HepG2 (cell line): ENCODE results near the gene CASKIN1. TPM values are rescaled to one million over a fixed set of nuclear protein-coding genes. Genes with fewer than 3 reads are reported as not detected.

ENCODE experiments used
- ATAD3A ChIP-seq: sonication (generic); formaldehyde crosslinking; IDR thresholded peaks from 2 replicates; pipeline ENCODE4 v1.4.0; 2020; ENCODE audit warnings: missing genetic modification reagents
- FOSL2 ChIP-seq: sonication (generic); formaldehyde crosslinking; IDR thresholded peaks from 2 replicates; pipeline ENCODE4 v1.4.0; 2020; ENCODE audit warnings: missing genetic modification reagents
- IKZF4 ChIP-seq: sonication (generic); formaldehyde crosslinking; IDR thresholded peaks from 2 replicates; pipeline ENCODE4 v1.5.1; 2020; ENCODE audit warnings: borderline replicate concordance, mild to moderate bottlenecking, low read depth, missing genetic modification reagents; ENCODE audit errors: not compliant biosample characterization
- PAX8 ChIP-seq: sonication (generic); formaldehyde crosslinking; IDR thresholded peaks from 2 replicates; pipeline ENCODE4 v1.8.0; 2022; ENCODE audit warnings: mild to moderate bottlenecking, missing genetic modification reagents, borderline replicate concordance
- PCBP1 ChIP-seq: fragments of 200-400 bp; formaldehyde crosslinking; IDR thresholded peaks from 2 replicates; pipeline ENCODE4 v1.6.1; 2017; ENCODE audit warnings: mild to moderate bottlenecking, low read depth, low read length, borderline replicate concordance
- SIN3A ChIP-seq: IDR thresholded peaks from 2 replicates; pipeline ENCODE4 v1.6.1; 2011; ENCODE audit warnings: low read depth, mild to moderate bottlenecking, control low read depth, low read length, borderline replicate concordance
- SOX5 ChIP-seq: IDR thresholded peaks from 2 replicates; pipeline ENCODE4 v1.6.1; 2016; ENCODE audit warnings: borderline replicate concordance
- TCF7 ChIP-seq: sonication (generic); IDR thresholded peaks from 2 replicates; pipeline ENCODE4 v1.6.1; 2016; ENCODE audit warnings: antibody characterized with exemption, low read depth
- ZNF331 ChIP-seq: sonication (generic); formaldehyde crosslinking; IDR thresholded peaks from 2 replicates; pipeline ENCODE4 v1.4.0; 2020; ENCODE audit warnings: missing genetic modification reagents
- ZNF451 ChIP-seq: sonication (generic); formaldehyde crosslinking; IDR thresholded peaks from 2 replicates; pipeline ENCODE4 v1.5.0; 2020; ENCODE audit warnings: mild to moderate bottlenecking, missing genetic modification reagents
- ZSCAN31 ChIP-seq: sonication (generic); formaldehyde crosslinking; IDR thresholded peaks from 2 replicates; pipeline ENCODE4 v1.5.0; 2020; ENCODE audit warnings: low read depth, mild to moderate bottlenecking, missing genetic modification reagents
- polyA plus RNA-seq, 8 experiments: library from polyadenylated mRNA; depleted of rRNA in 3 of 8; stranded (reverse) in 7 of 8; unstranded in 1 of 8; fragments of >200 nt; fragmentation: Illumina TruSeq in 4 of 8; extraction: Trizol in 4 of 8; gene quantifications; 2 replicates each; pipeline versions ENCODE4 v1.2.1 to v1.2.3, GENCODE V29; 2011 to 2016; ENCODE audit warnings: low read depth in 4 of 8, missing spikeins in 1 of 8, mixed read lengths in 1 of 8; ENCODE audit not compliant: insufficient read depth in 1 of 8
- total RNA-seq, 5 experiments: library from RNA; depleted of rRNA; stranded (reverse); fragments of >200 nt; fragmentation: Illumina TruSeq; extraction: Trizol; gene quantifications; 2 replicates each; pipeline ENCODE4 v1.2.3, GENCODE V29; 2016; ENCODE audit warnings: low read depth in 1 of 5
- TF ChIP-seq, protein P1 (sequence below): sonication (generic); formaldehyde crosslinking; IDR thresholded peaks from 2 replicates; pipeline ENCODE4 v1.5.1; 2020; ENCODE audit warnings: mild to moderate bottlenecking, missing genetic modification reagents
- TF ChIP-seq, protein P2 (sequence below): sonication (generic); formaldehyde crosslinking; IDR thresholded peaks from 2 replicates; pipeline ENCODE4 v1.4.0; 2020; ENCODE audit warnings: mild to moderate bottlenecking, low read depth, missing genetic modification reagents
- TF ChIP-seq, protein P3 (sequence below): sonication (generic); formaldehyde crosslinking; IDR thresholded peaks from 2 replicates; pipeline ENCODE4 v1.8.0; 2022; ENCODE audit warnings: missing genetic modification reagents, mild to moderate bottlenecking, borderline replicate concordance
- TF ChIP-seq, protein P4 (sequence below): sonication (generic); formaldehyde crosslinking; IDR thresholded peaks from 2 replicates; pipeline ENCODE4 v1.9.0; 2021; ENCODE audit warnings: missing genetic modification reagents, borderline replicate concordance
- TF ChIP-seq, protein P5 (sequence below): IDR thresholded peaks from 2 replicates; pipeline ENCODE4 v1.6.1; 2012; ENCODE audit warnings: low read depth, low read length, improper control_type of control experiment
- TF ChIP-seq, protein P6 (sequence below): sonication (generic); formaldehyde crosslinking; IDR thresholded peaks from 2 replicates; pipeline ENCODE4 v1.8.1; 2023; ENCODE audit warnings: mild to moderate bottlenecking, missing genetic modification reagents

The CASKIN1 gene
- total and polyA plus RNA-seq, 2 of the 13 experiments (the other 11 are each of a cell fraction or from before 2014, with no cell fraction given): 1.2 to 2.2 TPM

DNA sequence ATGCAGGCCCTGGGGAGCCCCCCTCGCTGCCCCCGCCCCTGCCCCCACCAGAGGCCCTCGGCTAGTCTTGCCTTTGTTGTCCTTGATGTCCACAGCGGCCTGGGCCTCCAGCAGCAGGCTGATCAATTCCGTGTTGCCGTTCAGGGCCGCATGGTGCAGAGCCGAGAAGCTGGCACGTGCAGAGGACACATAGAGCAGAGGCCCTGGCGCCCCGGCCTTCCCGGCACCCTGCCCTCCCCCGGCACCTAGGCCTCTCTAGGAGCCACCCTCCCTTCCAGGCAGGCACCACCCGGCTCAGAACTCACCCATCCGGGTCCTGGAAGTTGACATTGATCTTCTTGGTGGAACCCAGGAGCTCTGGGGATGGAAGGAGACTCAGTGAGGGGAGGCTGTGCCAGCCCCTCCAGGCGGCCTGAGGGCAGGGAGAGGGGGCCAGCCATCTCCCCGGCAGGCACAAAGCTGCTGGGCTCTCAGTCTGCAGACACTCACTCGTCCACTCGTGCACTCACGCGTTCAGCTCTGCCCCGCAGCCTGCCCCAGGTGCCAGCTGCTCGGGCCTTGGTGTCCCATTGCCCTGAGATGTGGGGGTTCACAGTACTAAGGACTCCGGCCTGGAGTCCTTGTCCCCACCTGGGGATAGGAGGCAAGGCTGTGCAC, 6.3 kb downstream of the CASKIN1 start (continued):
- TF ChIP-seq, protein P1, sequence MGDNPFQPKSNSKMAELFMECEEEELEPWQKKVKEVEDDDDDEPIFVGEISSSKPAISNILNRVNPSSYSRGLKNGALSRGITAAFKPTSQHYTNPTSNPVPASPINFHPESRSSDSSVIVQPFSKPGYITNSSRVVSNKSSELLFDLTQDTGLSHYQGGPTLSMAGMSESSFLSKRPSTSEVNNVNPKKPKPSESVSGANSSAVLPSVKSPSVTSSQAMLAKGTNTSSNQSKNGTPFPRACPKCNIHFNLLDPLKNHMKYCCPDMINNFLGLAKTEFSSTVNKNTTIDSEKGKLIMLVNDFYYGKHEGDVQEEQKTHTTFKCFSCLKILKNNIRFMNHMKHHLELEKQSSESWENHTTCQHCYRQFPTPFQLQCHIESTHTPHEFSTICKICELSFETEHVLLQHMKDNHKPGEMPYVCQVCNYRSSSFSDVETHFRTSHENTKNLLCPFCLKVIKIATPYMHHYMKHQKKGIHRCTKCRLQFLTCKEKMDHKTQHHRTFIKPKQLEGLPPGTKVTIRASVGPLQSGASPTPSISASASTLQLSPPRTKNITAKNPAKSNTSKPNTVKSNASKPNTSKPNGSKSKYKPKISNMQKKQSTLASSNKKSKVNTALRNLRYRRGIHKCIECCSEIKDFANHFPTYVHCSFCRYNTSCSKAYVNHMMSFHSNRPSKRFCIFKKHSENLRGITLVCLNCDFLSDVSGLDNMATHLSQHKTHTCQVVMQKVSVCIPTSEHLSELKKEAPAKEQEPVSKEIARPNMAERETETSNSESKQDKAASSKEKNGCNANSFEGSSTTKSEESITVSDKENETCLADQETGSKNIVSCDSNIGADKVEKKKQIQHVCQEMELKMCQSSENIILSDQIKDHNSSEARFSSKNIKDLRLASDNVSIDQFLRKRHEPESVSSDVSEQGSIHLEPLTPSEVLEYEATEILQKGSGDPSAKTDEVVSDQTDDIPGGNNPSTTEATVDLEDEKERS: 0 out of 2 replicates have a peak, but pooled peaks have one; percentile 32
- TF ChIP-seq, protein P2, sequence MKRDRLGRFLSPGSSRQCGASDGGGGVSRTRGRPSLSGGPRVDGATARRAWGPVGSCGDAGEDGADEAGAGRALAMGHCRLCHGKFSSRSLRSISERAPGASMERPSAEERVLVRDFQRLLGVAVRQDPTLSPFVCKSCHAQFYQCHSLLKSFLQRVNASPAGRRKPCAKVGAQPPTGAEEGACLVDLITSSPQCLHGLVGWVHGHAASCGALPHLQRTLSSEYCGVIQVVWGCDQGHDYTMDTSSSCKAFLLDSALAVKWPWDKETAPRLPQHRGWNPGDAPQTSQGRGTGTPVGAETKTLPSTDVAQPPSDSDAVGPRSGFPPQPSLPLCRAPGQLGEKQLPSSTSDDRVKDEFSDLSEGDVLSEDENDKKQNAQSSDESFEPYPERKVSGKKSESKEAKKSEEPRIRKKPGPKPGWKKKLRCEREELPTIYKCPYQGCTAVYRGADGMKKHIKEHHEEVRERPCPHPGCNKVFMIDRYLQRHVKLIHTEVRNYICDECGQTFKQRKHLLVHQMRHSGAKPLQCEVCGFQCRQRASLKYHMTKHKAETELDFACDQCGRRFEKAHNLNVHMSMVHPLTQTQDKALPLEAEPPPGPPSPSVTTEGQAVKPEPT: peak; percentile 47; the same call in 1 of the 2 replicates
- TF ChIP-seq SOX5 (CRISPR knock-in tag) (peak; percentile 29; the same call in 1 of the 2 replicates), SIN3A (no peak), IKZF4 (CRISPR knock-in tag) (no peak), ZNF451 (no peak), PAX8 (CRISPR knock-in tag) (peak; percentile 49; the same call in 1 of the 2 replicates), TCF7 (peak; percentile 33; the same call in 1 of the 2 replicates), ZSCAN31 (no peak), FOSL2 (no peak), ZNF331 (CRISPR knock-in tag) (no peak), PCBP1 (no peak), ATAD3A (CRISPR knock-in tag) (no peak)
- TF ChIP-seq, protein P3, sequence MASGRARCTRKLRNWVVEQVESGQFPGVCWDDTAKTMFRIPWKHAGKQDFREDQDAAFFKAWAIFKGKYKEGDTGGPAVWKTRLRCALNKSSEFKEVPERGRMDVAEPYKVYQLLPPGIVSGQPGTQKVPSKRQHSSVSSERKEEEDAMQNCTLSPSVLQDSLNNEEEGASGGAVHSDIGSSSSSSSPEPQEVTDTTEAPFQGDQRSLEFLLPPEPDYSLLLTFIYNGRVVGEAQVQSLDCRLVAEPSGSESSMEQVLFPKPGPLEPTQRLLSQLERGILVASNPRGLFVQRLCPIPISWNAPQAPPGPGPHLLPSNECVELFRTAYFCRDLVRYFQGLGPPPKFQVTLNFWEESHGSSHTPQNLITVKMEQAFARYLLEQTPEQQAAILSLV (CRISPR knock-in tag): peak; percentile 72; the same call in 1 of the 2 replicates
- TF ChIP-seq, protein P4, sequence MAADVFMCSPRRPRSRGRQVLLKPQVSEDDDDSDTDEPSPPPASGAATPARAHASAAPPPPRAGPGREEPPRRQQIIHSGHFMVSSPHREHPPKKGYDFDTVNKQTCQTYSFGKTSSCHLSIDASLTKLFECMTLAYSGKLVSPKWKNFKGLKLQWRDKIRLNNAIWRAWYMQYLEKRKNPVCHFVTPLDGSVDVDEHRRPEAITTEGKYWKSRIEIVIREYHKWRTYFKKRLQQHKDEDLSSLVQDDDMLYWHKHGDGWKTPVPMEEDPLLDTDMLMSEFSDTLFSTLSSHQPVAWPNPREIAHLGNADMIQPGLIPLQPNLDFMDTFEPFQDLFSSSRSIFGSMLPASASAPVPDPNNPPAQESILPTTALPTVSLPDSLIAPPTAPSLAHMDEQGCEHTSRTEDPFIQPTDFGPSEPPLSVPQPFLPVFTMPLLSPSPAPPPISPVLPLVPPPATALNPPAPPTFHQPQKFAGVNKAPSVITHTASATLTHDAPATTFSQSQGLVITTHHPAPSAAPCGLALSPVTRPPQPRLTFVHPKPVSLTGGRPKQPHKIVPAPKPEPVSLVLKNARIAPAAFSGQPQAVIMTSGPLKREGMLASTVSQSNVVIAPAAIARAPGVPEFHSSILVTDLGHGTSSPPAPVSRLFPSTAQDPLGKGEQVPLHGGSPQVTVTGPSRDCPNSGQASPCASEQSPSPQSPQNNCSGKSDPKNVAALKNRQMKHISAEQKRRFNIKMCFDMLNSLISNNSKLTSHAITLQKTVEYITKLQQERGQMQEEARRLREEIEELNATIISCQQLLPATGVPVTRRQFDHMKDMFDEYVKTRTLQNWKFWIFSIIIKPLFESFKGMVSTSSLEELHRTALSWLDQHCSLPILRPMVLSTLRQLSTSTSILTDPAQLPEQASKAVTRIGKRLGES (CRISPR knock-in tag): no peak
- TF ChIP-seq, protein P5, sequence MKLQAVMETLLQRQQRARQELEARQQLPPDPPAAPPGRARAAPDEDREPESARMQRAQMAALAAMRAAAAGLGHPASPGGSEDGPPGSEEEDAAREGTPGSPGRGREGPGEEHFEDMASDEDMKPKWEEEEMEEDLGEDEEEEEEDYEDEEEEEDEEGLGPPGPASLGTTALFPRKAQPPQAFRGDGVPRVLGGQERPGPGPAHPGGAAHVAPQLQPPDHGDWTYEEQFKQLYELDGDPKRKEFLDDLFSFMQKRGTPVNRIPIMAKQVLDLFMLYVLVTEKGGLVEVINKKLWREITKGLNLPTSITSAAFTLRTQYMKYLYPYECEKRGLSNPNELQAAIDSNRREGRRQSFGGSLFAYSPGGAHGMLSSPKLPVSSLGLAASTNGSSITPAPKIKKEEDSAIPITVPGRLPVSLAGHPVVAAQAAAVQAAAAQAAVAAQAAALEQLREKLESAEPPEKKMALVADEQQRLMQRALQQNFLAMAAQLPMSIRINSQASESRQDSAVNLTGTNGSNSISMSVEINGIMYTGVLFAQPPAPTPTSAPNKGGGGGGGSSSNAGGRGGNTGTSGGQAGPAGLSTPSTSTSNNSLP: no peak
- TF ChIP-seq, protein P6, sequence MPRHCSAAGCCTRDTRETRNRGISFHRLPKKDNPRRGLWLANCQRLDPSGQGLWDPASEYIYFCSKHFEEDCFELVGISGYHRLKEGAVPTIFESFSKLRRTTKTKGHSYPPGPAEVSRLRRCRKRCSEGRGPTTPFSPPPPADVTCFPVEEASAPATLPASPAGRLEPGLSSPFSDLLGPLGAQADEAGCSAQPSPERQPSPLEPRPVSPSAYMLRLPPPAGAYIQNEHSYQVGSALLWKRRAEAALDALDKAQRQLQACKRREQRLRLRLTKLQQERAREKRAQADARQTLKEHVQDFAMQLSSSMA (CRISPR knock-in tag): no peak
